GM19239 (cell line): ENCODE results near the gene ZNG1F.
"Not testable (repeated sequence)": the region's sequence is repeated elsewhere in the genome, so short reads cannot be mapped to it uniquely, and the experiment has no call there.

Experiments
- DNase-seq: peaks from one replicate; pipeline ENCODE4 v3.0.0; 2011; ENCODE audit warnings: low spot score; ENCODE audit not compliant: insufficient read length
- FAIRE-seq: peaks from 2 replicates; lab custom pipeline; 2011; peaks lifted over from hg19 to GRCh38; lab: Jason Lieb, UNC

Gene ZNG1F

DNA sequence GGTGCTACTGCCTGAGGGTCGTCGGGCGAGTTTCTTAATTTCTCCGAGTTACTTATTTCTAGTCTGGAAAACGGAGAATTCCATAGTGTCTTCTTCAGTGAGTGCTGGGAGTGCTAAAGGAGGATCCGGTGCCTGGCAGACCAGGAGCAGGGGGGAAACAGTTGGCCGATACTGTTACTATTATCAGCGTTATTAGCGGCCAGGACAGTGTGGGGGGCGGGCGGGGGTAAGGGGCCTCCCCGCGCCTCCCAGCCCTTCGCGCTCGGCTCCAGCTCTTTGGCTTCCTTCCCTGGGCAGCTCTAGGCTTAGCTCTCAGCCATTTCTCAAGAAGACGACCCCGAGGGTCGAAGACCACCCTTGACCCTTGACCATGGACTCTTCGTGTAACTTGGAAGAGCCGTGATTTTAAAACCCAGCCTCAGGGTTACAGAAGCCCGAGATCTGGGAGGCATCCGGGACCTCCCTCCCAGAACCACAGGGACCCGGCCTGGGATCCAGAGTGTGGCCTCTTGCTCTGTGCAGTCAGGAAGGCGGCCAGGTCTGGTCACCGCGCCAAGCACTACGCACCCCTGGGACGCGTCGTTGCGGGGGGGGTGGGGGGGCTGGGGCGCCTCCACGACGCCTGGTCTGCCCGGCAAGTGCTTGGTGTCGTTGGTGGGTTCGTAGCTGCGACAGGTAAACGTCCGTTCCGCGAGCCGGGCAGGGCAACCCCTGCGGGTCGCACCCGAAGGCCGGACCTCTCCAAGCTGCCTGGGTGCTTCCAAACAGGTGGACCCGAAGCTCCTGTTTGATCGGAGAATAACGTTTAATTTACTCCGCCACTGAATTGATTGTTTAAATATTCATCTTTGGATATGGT, 64.6 kb downstream of the ZNG1F start:
- FAIRE-seq, DNase-seq: not testable (repeated sequence)

DNA sequence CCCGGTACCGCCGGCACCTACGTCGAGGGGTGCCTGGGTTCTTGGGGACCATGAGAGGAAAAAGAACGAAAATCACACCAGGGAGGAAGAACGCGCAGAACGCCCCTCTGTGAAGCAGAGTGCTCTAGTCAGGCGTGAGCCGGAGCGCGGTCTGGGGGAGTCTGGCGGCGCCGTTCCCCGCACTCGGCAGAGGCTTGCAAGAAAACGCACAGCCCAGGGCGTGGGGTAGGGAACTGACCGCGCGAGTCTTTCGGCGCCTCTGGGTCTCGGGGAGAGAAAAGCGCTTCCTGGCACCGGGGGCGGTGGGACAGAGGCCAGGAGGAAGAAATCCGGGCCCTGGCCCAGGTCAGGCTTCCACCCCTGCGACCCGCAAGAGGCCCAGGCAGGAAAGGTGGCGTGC, 65.3 kb downstream of the ZNG1F start:
- not testable (repeated sequence) for FAIRE-seq, DNase-seq

DNA sequence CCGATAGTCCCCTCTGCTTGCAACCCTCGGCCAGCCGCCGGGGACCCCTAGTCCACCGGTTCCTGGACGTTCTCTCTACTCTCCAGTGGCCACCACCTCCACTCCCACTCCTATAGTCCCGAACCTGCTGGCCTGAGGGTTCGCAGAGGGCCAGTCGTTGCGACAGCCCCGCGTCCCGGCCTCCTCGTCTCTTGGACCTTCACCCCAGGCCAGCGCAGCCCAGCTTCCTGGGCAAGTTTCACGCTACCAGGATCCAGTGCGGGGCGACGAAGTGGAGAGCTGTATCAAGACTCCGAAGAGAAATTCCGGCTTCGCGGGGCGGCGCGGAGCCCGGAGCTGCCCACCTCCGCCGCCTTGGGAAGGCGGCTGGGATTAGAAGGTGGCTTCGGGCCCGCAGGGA, 65.7 kb downstream of the ZNG1F start:
- FAIRE-seq, DNase-seq: not testable (repeated sequence)

DNA sequence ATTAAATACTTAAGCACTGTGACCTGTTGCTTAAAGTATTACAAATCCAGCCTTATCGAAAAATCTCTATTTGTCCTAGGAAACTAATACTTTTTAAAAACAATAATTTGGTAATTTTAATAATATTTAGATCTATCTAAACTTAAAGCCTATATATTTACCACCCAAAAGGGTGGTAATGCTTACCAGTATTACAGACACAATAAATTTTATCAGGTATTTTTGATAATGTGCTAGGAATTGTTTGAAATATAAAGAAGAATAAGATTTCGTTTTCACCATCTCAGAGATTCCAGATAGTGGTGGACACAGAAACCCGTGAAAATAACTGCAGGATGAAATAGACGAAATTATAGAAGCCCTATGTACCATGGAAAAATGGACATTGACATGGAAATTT, 68.4 kb downstream of the ZNG1F start:
- FAIRE-seq, DNase-seq: not testable (repeated sequence)

DNA sequence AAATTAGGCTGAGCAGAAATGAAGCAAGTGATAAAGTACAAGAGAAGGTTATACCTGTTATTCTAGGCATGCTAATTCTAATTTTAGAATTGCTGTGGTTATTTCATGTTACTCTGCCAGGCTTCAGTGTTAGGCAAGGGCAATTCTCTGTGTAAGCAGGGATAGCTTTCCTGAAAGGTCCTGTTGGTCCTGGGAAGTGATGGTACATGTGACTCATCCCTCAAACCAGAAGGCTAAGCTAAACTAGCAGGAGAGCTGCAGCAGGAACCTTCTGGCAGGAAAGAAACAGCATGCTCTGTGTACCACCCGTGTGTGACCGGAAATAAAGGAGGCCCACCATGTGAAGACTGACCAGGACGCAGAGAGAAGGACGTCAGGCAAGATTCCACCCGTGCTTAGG, 69.4 kb downstream of the ZNG1F start:
- not testable (repeated sequence) for FAIRE-seq, DNase-seq

DNA sequence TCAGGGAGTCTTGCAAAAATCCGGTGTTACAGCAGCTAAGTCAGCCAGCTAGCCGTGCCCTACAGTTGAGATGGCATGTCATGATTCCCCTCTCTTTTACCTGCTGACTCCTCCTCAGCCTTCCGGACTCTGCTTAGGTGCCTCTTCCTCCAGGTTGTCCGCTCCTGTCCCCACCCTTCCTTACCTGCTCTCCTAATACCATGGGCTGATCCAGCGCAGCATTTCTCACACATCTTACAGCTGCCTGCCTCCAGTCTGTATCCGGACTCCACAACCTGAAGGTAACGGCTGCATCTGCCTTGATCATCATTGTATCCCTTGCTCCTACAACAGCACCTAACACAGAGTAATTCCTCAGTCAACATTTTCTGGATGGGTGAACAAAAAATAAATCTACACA, 69.8 kb downstream of the ZNG1F start:
- DNase-seq, FAIRE-seq: not testable (repeated sequence)

DNA sequence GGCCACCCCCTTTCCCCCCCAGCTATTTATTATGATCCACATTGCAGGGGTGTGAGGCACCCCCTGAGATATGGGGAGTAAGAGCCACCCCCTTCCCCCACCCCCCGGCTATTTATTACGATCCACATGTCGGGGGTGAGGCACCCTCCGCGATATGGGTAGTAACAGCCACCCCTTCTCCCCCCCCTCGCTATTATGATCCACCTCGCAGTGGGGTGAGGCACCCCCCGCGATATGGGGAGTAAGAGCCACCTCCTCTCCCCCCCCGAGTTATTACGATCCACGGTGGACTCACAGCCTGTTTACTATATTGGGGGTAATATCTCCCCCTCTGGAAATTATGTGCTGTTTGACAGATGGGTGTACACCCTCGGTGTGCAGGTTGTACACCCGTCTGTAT, 75.8 kb downstream of the ZNG1F start:
- not testable (repeated sequence) for FAIRE-seq, DNase-seq

DNA sequence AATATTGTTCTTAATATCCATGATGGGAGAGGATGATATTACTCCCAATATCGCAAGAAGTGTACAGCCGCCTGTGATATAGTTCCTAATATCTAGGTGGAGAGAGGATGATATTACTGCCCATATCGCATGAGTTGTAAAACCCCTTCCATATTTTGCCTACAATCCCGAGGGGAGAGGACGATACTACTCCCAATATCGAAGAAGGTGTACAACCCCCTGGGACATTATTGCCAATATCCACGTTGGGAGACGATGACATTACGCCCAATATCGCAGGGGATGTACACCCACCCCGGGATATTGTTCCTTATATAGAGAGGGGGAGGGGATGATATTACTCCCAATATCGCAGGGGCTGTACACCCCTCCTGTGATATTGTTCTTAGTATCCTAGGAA, 77.7 kb downstream of the ZNG1F start:
- not testable (repeated sequence) for DNase-seq, FAIRE-seq

DNA sequence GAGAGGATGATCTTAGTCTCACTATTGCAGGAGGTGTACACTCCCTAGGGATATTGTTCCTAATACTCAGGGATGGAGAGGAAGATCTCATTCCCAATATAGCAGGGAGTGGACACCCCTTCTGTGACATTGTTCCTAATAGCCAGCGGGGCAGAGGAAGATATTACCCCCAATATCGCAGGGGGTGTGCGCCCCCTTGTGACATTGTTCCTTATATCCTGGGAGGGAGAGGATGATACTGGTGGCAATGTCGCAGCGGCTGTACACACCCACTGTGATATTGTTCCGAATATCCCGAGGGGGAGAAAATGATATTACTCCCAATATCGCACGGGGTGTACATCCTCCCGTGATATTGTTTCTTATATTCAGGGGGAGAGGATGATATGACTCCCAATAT, 78.2 kb downstream of the ZNG1F start:
- not testable (repeated sequence) for DNase-seq, FAIRE-seq

DNA sequence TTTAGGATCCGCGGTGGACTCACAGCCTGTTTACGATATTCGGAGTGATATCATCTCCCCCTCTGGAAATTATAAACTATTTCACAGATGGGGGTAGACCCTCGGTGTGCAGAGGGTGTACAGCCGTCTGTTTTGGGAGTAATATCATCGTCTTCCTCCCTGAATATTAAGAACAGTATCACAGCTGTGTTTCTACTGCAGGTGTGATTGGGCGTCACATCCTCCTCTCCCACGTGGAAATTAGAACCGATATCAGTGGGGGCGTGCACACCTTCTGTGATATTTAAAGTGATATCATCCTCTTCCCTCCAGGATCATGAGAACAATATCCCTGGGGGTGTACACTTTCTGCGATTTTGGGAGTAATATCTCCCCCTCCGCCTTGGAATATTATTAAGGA, 79.9 kb downstream of the ZNG1F start:
- FAIRE-seq, DNase-seq: not testable (repeated sequence)

DNA sequence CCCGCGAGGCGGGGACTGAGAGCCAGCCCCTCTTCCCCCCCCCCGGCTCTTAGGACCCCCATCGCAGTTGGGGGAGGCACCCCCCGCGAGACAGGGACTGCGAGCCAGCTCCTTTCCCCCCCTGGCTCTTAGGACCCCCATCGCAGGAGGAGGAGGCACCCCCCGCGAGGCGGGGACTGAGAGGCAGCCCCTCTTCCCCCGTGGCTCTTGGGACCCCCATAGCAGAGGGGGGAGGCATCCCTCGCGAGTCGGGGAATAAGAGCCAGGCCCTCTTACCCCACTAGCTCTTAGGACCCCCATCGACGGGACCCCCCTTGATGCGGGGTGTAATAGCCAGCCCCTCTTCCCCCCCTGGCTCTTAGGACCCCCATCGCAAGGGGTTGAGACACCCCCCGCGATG, 80.3 kb downstream of the ZNG1F start:
- not testable (repeated sequence) for DNase-seq, FAIRE-seq

DNA sequence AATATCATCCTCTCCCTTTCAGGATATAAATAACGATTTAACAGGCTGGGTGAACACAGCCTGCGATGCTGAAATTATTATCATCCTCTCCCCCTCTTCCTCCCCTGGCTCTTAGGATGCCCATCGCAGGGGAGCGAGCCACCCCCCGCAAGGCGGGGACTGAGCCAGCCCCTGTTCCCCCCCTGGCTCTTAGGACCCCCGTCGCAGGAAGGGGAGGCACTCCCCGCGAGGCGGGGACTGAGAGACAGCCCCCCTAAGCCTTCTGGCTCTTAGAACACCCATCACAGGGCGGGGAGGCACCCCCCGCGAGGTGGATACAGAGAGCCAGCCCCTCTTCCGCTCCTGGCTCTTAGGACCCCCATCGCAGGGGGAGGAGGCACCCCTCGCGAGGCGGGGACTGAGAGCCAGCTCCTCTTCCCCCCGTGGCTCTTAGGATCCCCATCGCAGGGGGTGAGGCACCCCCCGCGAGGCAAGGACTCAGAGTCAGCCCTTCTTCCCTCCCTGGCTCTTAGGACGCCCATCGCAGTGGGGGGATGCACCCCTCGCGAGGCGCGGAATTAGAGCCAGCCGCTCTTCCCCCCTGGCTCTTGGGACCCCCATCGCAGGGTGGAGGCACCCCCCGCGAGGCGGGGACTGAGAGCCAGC, 82.5 kb downstream of the ZNG1F start:
- FAIRE-seq, DNase-seq: not testable (repeated sequence)

DNA sequence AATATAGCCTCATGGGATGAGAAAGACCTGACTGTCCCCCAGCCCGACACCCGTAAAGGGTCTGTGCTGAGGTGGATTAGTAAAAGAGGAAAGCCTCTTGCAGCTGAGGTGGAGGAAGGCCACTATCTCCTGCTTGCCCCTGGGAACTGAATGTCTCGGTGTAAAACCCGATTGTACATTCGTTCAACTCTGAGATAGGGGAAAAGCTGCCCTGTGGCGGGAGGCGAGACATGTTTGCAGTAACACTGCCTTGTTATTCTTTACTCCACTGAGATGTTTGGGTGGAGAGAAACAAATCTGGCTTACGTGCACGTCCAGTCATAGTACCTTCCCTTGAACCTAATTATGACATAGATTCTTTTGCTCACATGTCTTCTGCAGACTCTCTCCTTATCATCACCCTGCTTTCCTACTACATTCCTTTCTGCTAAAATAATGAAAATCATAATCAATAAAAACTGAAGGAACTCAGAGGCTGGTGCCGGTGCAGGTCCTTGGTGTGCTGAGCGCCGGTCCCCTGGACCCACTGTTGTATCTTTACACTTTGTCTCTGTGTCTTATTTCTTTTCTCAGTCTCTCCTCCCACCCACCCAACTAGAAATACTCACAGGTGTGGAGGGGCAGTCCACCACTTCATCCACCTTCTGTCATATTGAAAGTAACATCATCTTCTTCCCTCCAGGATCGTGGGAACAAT, 83.4 kb downstream of the ZNG1F start:
- FAIRE-seq, result not testable (repeated sequence)

DNA sequence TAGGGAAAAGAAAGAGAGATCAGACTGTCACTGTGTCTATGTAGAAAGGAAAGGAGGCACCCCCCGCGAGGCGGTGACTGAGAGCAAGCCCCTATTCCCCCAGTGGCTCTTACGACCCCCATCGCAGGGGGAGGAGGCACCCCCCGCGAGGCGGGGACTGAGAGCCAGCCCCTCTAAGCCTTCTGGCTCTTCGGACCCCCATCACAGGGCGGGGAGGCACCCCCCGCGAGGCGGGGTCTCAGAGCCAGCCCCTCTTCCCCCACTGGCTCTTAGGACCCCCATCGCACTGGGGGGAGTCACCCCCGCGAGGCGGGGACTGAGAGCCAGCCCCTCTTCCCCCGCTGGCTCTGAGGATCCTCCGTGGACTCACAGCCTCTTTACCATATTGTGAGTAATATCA, 84.6 kb downstream of the ZNG1F start:
- not testable (repeated sequence) for FAIRE-seq, DNase-seq

More for the DNA sequence above, 83.4 kb downstream of the ZNG1F start:
- DNase-seq, result not testable (repeated sequence)

DNA sequence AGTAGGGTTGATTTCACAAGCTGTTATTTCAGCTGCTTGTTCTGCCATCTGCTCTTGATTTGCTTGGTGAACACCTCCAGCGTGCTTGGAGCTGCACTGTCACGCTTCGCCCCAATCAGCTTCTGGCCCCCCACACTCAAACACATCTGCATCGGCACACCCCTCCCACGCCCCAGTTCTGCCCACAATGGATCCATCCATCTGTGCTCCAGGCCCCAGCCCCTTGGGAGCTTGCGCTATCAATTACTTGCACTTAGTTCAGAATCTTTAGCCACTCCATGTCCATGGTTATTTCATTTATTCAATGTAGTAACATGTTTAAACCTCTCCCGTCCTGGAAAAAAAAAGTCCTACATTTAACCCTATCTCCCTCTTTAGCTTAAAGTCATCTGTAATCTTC, 88.6 kb downstream of the ZNG1F start:
- FAIRE-seq, DNase-seq: not testable (repeated sequence)

DNA sequence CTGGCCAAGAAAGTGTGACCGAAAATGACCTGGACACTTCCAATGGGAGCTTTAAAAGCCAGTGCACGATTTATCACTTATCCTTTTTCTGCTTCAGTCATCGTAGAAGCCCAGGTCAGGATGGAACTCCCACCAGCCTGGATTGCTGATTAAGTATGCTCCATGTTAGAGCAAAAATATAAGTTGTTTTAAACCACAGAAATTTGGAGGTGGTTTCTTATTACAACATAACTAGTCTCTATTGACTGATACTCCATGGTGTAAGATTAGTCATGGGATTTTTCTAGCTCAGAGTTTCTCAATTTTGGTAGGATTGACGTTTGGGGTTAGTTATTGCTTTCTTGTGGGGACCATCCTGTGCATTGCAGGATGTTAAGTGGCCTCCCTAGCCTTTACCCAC, 90.4 kb downstream of the ZNG1F start:
- not testable (repeated sequence) for DNase-seq, FAIRE-seq

DNA sequence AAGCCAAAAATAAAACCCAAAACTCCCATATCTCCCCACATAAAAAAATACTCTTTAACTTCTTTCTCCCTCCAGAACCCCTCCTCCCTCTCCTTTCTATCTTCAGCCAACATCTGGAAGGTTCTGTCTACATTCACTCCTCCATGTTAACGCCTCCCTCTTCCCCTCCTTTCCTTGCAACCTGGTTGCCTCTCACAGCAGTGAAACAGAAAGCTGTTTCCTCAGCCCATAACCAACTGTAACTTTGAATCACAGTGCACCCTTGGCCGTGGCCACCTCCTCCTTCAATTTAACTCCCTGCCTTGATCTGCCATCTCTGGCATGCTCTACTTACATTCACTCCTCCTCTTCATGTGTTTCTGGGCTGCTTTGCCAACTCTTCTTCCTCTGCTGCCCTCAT, 94.1 kb downstream of the ZNG1F start:
- DNase-seq, FAIRE-seq: not testable (repeated sequence)

DNA sequence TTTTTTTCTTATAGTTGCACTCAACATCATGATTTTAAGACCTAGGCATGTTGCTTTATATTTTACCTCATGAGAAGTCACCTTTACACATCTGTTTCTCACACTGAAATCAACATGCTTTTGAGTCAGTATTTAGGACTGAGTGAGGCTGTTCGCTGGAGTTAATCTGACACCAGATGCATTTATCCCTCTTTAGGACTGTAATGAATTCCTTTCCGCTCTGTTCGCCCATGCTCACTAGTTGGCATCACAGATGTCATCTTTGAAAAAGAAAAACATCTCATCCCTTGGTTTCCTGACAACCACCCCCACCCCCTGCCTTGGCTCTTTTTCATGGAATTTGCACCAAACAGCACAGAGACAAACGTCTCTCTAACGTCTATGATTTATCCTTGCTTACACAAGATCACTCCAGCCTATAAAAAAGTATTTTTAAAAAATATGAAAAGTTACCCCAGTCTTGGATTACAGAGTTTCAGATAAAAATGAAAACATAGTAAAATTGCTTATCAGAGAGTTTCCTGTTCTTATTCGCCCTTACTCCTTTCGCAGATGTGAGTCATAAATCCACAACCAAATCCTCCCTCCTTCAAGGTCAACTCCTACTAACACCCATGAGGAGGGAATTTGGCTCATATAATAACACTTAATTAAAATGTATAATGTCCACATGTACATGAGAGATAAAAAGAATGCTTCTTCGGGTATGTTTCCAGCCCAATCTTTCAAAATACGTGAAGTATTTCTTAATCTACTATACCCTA, 94.9 kb downstream of the ZNG1F start:
- not testable (repeated sequence) for FAIRE-seq, DNase-seq

DNA sequence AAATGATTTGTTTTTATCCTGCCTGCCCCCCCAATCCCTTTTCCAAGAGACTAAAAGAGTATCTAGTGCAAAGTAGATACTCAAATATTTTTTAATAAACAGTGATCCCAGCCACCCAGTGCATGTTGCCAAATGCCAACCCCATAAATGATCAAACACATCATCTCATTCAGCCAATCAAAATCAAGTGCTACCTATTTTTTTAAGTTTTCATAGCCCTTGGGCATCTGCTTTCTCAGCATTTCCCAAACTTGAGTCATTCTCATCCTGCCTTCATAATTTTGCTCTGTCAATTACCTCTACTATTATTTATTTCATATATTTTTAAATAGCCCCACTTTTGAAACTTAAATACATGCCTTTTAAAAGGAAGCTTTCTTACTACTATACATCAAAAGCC, 98.2 kb downstream of the ZNG1F start:
- FAIRE-seq, DNase-seq: not testable (repeated sequence)

DNA sequence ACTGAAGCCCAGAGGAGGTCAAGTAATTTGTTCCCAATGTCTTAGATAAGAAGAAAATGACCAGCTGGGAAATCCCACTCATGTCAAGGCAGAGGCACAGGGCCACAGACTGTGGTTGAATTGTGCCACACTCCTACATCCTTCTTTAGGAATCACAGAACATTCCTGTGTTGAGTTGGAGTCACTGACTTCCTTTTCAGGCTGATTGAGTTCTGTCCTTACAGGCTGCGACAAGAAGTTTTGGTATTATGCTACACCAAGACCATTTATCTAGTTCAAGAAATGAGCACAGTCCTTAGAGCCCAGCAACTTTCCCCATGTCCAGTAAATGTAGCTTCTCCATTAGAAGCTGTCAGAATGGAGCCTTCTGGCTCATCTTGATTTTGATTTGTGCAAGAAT, 98.7 kb downstream of the ZNG1F start:
- DNase-seq, FAIRE-seq: not testable (repeated sequence)
